ENCODE results near the gene TMEM37.

Gene TMEM37

DNA sequence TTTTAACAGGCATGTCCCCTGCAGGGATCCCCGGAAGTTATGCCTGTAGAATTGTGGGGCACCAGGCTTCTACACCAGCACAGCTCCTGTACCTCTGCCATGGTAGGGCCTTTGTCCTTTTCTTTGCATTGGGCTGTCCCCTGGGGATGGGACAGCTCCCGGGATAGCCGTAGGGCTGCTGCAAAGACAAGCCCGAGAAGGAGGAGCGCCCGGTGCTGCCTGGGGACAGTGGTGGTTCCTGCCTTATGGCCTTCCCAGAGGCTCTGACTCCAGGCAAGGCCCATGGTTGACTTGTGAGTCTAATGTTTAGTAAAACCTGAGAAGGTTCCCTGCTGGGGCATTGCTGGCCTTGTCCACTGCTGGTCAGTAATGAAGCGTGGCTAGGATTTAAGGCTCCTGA, 30.9 kb downstream of the TMEM37 start:
- no peak for DNase-seq

DNA sequence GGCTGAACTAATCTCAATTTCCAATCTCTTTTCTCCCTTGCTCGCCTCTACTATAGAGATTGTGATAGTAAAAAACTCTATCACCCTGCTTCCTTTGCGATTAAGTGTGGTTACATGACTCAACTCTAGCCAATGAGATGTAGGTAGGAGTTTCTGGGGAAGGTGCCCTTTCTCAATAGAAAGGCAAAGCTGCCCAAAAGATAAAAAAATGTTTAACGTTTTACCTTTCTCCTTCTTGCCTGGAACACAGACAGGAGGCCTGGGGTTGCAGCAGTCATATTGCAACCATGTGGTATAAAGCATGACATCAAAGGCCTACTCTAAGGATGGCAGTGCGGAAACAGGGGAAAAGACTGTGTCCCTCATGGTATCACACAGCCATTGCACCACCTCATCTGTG, 31.5 kb downstream of the TMEM37 start:
- DNase-seq = no peak

DNA sequence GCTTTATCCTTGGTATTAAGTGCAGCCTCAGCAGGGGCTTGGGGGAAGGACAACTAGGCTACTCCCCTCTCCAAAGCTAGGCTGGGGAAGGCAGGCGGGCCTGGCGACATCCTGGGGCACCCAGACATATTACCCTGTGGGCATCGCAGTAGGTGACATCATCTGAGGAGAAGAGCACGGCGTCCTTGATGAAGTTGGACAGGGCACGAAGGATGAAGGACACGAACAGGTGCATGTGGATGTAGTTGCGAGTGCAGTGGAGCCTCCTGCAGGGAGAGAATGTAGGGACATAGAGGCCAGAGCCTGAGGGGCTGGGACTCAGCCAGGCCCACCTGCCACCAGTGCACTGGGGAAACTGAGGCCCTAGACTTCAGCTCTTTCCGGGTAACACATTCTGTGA, 32.3 kb downstream of the TMEM37 start:
- DNase-seq = no peak

DNA sequence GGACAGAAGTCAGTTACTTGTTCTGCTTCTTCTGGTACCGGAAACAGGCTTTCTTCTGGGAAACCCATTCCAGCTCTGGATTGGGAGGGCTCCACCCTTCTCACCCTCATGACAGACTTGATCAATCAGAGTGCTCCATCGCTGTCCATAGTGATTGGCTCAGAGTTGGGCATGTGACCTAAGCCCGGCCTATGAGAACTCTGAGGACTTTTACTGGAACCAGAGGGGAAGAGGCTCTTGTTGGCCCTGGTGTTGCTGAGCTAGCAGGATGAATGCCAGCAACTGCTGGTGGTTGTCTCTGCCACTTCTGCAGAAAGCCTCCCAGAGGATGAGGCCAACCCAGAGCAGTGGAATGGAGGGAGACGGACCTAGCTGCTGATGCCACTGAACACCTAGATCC, 33.3 kb downstream of the TMEM37 start:
- DNase-seq = no peak

DNA sequence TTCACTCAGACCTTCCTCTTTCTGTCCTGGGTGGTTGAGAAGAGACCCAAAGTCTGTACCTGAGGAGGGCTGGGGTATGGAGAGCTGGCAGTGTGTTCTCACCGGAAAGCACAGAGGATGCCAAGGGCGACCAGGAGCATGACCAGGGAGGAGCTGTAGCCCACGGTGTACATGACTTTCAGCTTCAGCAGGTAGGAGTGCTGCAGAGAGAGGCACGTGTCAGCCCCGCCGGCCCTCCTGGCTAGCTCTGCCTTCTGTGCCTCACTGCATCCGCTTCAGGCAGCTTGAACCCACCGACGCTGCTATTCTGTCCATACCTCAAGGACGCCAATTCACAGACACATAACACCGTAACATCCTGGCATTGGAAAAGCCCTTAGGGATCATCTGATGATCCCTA, 34.0 kb downstream of the TMEM37 start:
- DNase-seq = no peak

DNA sequence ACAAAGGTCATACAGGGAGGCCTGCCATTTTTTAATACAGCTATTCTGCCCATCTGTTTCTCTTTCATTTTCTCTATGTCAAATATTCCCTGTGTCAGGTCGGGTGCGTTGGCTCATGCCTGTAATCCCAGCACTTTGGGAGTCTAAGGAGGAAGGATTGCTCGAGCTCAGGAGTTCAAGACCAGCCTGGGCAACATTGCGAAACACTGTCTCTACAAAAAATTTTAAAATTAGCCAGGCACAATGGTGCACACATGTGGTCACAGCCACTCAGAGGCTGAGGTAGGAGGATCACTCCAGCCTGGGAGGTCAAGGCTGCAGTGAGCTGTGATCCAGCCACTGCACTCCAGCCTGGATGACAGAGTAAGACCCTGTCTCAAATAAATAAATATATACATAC, 34.7 kb downstream of the TMEM37 start:
- DNase-seq = no peak

DNA sequence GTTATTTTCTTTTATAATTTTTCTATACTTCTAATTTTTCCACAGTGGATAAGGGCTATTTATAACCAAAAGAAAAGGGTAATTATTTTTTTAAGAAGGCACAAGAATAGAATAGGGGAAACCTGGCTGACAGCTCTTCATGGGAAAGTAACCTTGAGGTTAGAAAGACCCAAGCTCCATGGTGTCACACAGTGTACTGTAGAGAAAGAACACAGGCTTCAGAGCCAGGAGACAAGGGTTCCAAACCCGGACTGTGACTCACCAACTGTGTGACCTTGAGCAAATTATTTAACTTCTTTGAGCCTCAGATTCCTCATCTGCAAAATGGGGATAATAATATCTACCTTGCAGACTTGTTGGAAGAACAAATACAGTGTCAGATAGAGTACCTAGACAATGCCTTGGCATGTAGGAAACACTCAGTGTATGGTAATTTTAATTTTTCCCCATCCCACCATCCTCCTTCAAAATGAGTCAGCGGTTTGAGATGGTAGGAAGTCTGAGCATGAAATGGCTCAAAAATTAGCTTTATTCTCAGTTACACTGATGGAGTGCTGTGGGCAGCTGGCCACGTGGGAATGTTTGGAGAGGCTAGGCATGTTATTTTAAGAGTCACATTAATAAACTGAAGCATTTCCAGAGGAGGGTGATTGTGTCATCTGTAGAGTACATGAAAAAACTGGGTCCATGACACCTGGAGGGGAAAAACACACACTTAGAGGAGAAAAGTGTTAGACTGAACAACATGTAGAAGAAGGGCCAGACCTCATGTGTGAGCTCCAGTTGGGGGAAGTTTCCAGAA, 36.7 kb downstream of the TMEM37 start:
- no peak for DNase-seq

DNA sequence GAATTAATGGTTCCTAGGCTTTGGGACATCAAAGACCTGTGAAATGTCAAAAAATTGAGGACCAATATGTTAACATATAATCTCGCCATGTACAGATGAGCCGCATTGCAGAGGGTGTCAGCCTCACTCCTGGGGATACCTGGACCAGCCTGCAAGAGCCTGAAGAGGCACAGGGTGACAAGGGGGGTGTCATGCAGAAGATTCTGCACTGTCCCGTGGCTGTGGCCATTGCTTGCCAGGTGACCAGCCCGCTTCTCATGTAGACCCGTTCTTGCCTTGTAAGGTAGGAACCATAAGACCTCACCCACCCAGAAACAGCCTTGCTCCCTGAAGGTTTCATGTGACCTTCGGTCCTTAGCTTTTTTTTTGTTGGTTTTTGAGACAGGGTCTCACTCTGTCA, 37.5 kb downstream of the TMEM37 start:
- DNase-seq = no peak

DNA sequence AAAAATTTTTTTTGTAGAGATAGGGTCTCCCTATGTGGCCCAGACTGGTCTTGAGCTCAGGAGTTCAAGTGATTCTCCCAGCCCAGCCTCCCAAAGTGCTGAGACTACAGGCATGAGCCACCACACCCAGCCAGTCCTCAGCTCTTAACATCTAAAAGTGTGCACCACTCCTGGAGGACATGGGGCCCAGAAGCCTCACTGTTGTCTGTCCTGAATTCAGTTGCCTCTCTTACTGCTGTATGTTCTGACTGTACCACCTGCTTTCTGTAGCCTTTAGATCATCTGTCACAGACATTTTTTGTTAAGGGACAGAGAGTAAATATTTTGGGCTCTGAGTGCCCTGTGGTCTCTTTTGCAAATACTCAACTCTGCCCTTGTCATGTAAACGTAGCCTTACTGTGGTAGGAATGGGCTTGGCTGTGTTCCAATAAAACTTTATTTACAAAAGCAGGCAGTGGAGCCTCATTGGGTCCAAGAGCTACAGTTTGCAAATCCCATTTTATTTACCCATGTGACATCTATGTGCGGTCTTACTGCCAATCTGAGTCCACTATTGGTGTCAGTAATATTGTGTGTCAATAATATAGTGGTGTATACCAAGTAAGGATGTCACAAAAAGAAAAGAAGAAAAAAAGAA, 38.1 kb downstream of the TMEM37 start:
- DNase-seq = no peak

DNA sequence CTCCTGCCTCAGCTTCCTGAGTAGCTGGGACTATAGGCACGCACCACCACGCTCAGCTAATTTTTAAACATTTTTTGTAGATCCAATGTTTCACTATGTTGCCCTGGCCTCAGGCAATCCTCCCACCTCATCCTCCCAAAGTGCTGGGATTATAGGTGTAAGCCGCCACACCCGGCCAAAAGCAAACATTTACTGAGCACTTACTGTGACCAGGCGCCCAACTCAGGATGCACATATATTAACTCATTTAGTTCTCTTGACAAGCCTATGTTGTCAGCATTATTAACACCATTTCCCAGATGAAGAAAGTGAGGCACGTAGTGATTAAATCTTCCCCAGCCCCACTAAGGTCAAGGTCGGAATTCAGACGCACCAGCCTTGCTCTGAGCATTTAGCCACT, 41.1 kb downstream of the TMEM37 start:
- DNase-seq = no peak

DNA sequence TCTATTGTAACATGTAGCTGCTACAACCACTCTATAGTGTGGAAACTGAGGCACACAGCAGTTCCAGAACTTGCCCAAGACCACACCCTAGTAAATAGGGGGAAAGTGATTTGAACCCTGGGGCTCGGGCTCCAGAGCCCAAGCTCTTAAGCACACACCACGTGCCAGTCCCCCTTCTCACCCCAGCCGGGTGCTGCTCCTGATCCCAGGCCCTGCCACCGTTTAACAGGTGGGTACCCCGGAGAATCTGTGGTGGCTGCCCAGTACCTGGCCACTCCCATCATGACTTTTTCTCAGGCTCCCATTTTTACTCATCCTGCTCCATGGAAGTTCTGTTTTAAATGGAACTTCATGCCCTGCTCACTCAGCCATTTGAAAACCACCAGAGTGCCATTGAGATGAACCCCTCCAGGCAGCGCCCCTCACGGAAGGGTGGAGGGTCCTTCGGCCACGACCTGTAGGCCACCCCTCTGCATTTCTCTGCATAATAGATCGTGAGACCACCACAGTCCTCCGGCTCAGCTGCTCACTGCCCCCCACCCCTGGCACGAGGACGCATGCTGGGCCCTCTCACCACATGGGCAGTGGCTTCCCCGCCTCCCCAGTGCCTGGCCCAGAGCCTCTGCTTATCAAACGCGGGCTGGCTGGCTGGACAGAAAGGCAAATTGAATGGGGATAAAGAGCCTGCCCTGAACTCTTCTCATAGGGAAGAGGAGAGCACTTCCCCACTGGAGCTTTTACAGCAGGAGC, 42.1 kb downstream of the TMEM37 start:
- DNase-seq = no peak

DNA sequence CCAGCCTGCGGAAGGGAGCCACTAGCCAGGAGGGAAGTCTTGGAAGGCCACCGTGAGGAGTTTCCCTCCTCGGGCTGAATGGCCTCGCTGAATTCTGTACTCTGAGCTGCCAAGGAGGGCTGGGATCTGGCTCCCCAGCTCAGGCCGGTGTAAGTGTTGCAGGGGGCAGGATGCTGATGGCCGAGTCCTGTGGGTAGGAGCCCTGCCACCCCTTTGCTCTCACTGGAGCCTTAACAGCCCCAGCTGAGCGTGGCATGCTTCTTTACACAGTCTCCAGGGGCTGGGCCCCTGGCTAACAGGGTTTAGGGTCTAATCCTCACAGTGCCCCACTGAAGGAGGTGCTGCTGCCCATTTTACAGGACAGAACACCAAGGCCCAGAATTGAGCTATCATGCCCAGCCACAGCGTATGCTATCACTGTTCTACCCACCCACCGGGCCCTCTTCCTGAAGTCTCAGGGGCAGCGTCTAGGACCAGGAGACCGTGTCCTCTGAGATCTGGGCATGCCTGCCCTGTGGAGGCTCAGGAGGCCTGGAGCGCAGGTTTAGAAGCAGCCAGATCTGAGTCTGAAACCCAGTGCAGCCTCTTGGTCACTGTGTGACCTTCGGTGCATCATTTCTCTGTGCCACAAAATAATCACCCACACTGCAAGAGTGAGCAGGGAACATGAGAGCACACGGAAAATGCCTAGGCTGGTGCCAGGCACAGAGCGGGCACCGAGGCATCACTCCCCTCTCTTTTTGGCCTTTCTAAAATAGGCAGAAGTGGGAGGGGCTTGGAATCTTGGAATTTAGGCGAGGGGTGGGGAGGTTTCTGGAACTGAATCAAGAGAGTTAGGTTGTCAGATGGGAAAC, 42.9 kb downstream of the TMEM37 start:
- no peak for DNase-seq

DNA sequence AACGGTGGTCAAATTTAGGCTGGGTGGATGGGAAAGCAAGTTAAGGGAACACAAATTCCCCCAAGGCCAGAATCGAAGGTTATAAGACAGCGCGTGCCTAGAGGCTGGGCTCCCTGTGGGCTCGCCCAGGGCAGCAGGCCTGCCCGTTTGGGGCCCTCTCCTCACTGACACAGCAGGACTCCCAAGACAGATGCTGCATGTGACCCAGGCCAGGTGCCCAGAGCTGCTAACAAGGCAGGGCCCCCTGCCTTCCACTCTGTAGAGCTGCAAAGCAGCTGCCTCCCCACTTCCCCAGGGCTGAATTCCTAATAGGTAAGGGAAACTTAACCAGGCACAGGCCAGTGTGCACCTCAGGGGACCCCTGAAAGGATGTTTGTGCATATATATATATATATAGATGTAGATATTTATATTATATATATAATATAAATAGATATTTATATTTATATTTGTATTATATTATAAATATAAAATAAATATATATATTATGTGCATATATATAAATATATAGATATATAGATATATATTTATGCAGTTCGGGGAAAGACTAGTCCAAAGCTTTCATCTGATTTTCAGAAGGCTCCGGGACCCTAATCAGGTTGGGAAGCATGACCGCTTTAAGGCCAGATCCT, 43.7 kb downstream of the TMEM37 start:
- DNase-seq = no peak

DNA sequence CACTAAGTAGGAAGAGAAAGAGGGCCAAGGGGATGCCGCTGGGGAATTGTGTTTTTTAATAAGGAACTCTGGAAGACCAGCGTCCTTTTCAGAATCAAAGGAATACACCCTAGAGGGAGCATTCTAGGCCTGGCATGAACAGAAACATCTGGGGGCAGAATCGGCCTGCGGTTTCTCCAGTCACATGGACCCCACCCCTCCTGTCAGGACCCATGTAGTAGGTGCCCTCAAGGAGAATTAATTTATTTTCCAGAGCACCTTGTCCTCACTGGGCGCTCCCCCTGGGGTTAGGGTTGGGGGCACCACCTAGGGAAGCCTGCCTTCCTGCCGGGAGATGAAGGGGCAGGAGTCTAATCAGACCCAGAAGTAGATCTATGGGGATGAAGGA, 44.2 kb downstream of the TMEM37 start:
- DNase-seq = no peak

DNA sequence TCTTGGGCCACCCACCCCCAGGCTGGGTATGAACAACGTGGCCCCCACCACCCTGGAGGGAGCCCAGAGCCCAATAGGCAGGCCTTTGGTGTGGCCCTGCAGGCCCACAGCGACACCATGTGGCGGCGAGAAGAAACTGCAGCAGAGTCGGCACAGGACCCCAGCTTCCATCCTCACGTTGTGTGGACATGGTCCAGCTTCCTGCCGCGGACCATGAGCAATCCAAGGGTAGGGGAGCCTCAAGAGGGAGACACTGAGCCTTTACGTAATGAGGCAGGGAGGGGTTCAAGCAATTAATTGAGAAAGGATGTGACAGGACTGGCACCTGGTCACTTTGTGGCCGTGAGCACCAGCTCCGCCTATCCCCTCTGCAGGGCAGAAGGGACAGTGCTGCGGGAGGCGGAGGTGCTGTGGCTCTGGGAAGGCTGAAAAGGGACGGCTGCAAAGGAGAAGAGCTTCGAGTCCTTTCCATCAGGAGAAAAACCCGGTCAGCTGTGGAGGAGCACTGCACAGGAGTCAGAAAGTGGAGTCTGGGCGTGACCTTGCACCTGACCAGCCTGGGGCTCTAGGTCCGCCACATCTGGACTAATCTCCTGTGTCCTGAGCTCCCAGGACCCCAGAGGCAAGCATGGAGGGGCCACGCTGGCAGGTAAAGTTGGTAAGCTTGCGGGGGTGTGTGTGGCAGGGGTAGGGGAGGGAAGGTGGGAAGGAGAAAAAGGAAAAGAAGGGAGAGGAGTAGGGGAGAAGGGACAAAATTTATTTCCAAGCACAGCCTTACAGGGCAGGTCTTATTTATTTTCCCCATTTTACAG, 44.9 kb downstream of the TMEM37 start:
- DNase-seq = peak; percentile 24

DNA sequence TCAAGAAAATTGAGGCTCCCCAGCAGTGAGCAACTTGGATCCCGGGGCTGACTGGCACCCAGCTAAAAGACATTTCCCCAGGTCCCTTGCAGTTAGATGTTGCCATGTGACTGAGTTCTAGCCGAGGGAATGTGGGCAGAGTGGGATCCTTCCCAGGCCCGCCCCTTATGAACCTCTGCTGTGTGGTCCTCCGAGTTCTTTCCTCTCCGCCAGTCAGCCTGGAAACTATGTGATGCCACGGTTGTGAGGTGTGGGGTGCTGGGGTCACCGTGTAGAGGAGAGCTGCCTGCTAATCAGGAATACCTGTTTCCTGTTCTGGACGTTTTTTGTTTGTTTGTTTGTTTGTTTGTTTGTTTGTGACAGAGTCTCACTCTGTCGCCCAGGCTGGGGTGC, 45.5 kb downstream of the TMEM37 start:
- DNase-seq = no peak

DNA sequence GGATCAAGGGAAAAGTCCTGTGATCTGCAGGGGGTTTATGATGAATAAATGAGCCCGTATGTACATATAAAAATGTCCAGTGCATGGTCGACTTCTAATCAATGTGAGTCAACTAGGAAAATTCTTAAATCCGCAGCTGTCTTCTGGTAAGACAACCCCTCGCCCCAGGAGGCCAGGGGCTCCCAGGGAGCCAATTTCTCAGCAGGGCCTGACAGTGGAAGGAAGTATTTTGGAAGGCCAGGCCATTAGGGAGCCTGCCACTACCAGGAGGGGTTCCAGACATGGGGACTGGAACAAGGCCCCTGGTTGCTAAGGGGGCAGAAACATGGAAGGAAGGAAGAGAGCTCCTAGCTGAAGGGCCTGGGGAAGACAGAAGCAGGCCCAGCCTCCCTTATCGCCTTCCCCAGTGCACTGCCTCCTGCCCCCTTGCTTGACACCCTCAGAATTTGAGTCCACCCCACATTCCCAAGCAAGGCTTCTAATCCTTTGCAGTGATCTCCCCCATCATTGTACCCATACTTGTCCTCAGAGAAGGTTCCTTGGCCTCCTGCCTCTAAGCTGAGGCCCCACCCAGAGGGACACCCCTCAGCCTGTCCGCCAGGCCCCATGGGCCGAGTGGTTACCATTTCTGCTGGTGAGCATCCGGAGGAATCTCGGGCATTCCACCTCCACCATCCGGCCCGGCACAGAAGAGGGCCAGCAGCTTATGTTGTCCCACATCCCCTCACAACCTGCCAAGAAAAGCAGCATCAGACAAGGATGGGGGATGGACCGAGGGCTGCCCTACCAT, 46.7 kb downstream of the TMEM37 start:
- no peak for DNase-seq

DNA sequence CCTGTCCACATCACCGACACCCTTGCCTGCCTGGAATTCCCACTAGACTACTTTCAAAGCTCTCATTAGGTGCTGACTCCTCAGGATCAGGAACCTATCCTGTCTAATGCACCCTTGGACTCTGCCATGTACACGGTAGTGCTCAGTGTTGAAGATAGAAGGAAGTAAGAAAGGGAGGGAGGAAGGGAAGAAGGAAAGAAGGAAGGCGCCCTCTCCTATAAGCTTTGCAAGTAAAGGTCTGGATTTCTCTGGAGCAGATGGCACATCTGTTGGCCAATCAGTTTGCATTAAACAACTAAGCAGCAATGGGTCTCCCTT, 47.3 kb downstream of the TMEM37 start:
- DNase-seq = no peak

DNA sequence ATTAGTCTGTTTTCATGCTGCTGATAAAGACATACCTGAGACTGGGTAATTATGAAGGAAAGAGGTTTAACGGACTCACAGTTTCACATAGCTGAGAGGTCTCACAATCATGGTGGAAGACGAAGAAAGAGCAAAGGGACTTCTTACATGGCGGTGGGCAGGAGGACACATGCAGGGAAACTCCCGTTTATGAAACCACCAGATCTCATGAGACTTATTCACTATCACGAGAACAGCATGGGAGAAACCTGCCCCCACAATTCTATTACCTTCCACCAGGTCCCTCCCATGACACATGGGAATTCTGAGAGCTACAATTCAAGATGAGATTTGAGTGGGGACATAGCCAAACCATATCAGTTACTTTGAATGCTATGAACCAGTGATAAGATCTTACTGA, 48.5 kb downstream of the TMEM37 start:
- DNase-seq = no peak

DNA sequence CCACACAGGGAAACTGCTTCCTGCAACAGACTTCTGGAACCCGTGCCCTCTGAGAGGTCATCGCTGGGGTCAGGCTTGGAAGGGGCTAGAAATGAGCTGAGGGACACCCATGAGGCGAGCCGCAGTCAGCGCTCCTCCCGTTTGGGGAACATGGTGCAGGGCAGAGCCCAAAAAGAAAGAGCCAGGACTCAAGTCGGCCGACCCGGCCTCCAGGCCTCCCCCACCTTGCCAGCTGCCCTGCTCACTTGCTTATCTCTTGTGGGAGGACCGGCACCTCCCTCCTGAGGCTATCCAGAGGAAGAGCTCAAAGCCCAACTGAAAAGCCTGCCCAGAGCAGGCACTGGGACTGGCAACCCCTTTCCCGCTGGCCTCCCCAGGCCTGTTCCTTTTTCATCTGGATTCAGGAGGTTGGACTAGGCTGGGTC, 49.1 kb downstream of the TMEM37 start:
- DNase-seq = no peak

Measured in CD4-positive, alpha-beta T cell treated with Interleukin-6 for 4 hours (primary cell).